Measurements from ENCODE around the gene EPHA6.

GRCh38 chr3:97066531-97066930 is 252.1 kb downstream of the EPHA6 start:
- no peak for TF ChIP-seq EZH2 (IDR thresholded peaks at IDR 0.05; ENCODE audit: insufficient read depth, poor library complexity, severe bottlenecking)
- TF ChIP-seq EZH2phosphoT487 (IDR thresholded peaks at IDR 0.05; ENCODE audit: insufficient read depth, low read depth) = no peak

Measured in GM23248 (cell line).